DMS153 treated with DMSO at 0.1 percent for 48 hours (cell line): ENCODE measurements around the gene TMEM52B.
A peak's percentile ranks its signal among the peaks of the same experiment; 100 is the strongest.
"Not testable (repeated sequence)": the region's sequence is repeated elsewhere in the genome, so short reads cannot be mapped to it uniquely, and the experiment has no call there.

Experiments
- DNase-seq: peaks from one replicate; lab custom pipeline; 2025; ENCODE audit not compliant: unreplicated experiment; lab: John Stamatoyannopoulos, UW

The TMEM52B gene

DNA sequence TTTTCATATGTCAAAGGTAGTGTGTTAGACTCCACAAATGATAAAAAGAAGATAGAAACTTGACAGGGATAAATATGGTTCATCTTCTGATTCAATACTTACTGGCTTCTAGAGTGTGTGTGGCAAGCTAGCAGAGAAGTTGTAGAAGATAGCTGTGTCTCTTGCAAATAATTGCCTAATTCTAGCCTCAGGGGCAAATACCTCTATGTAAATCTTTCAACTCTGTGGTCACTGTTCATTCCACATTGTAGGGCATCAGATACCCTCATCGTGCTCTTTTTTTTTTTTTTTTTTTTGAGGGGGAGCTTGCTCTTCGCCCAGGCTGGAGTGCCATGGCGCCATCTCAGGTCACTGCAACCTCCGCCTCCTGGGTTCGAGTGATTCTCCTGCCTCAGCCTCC lies 8.6 kb upstream of the TMEM52B start:
- DNase-seq = no peak

DNA sequence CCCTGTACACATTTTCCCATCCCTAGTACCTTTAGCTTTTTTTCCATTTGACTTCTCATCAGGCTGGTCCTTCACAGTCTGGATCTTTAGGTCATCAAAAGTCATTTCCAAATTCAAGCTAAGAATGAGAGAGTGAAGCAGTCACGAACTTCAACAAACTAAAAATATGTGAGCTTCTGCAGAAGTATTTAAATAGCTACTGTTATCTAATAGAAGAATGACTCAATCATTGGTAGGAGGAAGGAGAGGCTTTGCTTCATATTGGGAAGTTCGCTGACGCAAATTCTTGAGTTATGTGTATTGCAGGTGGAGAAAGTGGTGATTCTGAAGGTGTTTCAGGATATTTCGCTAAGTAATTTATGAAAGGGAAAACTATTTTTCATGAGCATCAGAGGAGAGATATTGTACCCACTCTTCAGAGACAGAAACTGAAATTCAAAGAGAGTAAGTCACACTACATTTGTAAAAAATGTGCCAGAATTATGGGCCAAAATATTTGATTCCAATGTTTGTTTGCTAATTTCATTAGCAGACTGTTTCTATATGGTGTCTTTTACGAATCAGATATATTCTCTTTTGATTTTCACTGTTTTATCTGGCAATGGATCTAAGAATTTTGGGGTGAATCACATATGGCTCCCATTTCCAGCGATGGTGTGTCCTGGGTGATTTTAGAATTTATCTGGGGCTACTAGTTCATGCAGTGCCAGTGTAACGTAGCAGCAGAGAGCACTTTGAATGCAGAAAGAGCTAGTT lies 6.7 kb upstream of the TMEM52B start, which contains the start of gene OLR1:
Gene OLR1 (minus strand): TSS at position 160 of the 756 bp plus-strand sequence. CDS start 55 bp downstream, at position 105.
- DNase-seq = no peak

DNA sequence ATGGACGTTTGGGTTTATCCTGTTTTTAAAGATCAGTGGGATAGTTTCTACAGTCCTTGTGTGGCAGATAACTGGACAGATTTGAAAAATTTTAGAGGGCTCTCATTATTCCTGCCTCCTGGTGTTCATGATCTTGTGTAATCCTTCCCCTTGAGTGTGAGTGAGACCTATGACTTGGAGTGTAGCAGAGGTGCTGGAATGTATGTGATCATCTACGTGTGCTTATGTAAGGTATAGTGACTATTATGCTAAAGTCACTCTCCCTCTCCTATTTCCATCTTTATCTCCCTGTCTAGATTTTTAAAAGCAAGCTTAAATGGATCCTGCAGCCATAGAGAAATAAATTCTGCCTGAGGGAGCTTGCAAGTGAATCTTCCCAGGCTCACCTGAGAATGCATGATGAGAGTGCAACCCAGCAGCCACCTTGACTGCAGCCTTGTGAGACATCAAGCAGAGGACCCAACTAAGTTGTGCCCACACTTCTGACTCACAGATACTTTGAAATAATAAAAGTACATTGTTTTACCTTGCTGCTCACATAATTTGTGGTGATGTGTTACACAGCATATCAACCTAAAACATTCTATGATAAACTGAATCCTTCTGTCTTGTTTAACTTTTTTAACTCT lies 3.7 kb upstream of the TMEM52B start:
- DNase-seq = no peak

DNA sequence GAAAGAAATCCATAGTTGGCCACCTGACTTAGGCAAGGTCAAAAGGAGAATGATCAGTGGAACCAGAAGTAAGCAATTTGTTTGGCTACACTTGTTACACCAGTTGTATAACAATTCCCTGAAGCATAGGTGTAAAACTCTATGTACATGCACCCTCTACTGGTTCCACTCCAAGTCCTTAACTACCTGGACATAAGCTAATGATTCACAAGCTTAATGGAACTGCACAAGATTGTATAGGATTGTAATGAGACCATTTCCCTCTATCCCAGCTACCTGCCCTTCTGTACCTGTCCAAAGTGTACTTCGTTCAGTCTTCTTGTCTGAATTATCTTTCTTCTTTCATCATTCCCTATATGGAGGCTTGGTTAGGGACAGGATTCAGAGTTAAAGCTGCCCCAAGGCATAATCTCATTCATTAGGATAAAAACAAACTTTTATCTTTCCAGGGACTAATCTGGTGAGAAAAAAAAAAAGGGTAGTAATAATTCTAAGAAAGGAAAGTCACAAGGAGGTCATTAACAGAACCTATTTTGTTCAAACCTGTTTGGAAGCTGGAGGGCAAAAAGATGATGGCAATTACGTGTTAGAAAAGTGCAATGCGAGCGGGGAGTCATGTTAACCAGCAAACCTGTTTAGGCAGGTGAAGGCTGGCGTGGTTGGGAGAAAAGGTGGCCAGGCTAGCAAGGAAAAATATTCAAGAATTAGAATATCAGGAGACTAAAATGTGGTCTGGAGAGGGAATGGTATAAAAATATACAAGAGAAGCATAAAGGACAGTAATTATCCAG lies 2.8 kb upstream of the TMEM52B start:
- no peak for DNase-seq

DNA sequence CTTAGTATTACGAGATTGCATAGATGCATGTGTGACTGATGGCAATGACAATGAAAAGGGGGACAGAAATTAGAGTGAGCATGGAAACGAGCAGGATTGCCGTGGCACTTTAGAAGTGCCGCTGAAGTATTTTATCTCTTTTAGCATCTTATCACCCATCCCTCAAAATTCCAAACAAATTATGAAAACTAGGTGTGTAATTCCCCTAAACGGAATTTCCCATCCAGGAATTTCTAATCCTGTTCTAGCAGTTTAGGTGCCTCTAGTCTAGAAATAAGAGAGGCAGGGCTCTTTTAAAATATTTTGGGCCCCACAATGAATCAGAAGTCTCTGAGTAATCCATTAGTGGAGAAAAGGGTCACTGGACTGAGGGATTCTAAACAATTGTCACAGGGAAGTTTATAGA lies 947 bp downstream of the TMEM52B start:
- DNase-seq = no peak

DNA sequence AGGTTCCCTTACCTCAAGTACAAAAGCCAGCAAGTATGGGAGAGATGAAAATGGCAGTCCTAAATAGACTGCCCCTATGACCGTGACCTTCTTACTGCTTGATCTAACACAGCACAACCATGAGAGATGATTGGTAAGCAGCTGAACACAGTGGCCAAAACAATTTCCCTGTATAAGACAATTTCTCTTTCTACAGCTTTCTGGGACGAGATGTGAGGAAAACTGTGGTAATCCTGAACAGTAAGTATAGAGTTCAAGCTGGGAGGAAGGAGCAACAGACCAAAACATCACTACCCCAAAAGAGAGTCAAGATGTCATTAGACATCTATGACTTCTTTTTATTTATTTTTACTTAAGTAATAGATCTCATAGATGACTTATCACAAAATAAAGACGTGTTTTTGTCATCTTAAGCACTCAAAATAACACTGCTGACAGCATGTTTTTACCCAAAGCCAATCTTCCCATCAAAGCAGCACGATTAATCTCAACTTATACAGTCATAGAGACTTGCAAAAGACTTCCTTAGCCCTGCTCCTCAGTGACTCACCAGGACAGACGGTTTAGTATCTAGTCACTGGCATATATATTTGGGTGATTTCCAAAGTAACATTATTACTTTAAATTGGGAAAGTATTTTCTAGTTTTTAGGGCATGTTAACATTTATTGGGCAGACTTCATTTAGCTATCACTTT lies 3.7 kb downstream of the TMEM52B start:
- DNase-seq = no peak

DNA sequence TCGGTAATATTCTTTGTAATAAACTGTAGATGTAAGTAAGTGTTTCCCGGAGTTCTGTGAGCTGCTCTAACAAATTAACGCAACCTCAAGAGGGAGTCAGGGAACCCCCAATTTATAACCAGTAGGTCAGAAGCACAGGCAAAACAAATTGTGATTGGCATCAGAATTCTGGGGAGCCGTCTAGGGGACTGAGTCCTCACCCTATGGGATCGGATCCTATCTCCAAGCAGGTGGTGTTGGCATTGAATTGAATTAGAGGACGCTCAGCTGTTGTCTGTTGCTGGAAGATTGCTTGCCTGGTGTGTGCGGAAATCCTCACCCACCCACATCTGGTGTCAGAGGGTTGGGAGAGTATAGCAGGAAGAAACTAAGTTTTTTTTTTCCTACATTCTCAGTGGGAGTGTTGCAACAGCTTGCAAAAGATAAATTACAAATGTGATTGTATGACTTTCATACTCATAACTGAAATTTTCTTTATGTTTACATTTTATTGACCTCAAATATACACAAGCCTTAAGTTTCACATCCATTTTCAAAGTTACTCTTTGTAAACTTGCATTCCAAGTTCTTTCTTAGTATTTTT lies 5.5 kb downstream of the TMEM52B start:
- DNase-seq = no peak

DNA sequence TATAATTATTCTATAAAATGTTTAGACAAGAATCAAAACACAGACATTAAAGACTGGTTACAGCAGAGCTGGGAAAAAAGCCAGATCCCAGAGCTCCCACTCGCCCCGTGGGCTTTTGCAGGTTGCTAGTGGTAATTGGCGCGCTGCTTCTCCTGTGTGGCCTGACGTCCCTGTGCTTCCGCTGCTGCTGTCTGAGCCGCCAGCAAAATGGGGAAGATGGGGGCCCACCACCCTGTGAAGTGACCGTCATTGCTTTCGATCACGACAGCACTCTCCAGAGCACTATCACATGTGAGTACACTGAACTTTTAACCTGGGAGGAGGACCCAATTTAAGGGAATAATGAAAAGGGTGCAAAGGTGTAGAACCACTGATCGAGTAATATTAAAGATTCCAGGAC lies 7.5 kb downstream of the TMEM52B start:
- DNase-seq = no peak

DNA sequence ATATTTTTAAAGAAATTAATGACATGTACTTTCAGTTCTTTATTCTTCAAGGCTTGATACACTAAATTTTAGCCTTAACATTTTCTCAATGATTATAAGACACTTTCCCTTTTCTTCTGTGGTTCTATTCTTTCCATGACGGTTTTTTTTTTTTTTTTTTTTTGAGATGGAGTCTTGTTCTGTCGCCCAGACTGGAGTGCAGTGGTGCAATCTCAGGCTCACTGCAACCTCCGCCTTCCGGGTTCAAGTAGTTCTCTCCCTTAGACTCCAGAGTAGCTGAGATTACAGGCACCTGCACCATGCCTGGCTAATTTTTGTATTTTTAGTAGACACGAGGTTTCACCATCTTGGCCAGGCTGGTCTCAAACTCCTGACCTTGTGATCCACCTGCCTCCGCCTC lies 8.1 kb downstream of the TMEM52B start:
- DNase-seq = not testable (repeated sequence)

DNA sequence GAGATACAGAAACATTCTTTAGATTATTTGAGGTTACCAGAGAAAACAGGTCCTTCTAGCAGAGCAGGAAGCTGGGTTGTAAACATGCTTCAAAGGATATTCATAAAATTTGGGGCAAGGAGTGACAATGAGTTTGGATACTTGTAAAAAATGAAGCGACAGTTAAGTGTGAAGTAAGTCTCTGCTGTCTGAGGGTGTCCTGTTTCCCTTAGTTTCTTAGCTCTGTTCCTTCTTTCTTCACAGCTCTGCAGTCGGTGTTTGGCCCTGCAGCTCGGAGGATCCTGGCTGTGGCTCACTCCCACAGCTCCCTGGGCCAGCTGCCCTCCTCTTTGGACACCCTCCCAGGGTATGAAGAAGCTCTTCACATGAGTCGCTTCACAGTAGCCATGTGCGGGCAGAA lies 10.8 kb downstream of the TMEM52B start:
- DNase-seq = no peak

DNA sequence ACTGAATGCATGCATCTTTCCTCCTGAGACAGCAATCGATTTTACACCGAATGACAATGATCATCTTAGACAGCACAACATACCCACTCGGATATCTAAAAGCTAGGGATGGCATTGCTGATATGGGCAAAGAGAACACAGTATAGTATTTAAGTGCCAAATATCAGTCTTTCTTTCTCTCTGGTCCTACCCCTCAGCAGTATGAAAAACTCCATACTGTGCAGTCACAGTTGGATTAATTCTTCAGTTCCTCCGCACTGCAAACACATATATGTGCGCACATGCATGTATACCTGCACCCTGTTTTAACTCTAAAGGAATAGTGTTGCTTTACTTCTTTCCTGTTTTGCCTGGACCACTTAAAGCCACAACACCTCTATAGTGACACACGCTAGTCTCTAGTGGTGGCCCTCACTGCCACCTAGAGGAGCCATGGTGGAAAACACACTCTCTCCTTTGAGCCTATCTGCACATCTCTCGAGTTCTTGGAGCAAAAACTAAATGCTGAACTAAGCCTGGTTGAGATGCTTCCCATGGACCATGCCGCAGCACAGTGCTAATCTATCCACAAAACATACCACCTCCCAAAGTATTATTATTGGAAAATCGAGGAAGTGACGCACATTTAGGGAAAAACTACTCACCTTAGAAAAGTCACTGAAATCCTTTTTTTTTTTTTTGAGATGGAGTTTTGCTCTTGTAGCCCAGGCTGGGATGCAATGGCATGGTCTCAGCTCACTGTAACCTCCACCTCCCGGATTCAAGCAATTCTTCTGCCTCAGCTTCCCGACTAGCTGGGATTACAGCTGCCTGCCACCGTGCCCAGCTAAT lies 11.9 kb downstream of the TMEM52B start:
- DNase-seq = peak; percentile 9

DNA sequence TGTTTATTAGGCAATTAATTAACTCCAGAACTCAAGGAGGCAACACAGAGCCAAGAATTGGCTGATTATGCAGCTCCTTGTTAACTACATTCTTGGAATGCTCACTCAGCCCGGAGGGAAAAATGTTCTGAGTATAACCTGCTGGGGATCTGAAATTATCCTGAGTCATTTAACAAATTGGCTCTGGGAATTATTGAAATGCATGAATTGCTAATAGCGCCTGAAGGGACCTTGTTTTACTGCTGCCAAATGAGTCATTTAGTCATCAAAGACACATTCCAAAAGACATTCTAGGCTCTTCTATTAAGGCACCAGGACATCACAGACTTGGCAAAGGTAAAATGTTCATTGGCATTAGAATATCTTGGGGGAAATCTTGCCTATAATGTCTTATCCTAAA lies 13.0 kb downstream of the TMEM52B start:
- DNase-seq = no peak

DNA sequence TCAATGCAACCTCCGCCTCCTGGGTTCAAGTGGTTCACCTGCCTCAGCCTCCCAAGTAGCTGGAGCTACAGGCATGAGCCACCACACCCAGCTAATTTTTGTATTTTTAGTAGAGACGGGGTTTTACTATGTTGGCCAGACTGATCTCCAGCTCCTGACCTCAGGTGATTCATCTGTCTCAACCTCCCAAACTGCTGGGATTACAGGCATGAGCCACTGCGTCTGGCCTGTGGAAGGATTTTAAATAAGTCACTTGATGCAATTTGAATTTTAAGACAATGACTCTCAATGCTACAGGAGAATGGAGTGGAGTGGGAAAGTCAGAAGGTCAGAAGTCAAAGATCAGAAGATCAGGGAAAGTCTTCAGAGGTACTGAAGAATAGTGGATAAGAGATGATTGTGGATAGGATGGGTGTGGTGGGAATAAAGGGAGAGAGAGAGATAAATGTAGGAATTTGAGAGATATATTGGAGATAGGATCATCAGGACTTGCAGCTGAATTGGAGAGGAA lies 15.4 kb downstream of the TMEM52B start:
- DNase-seq = no peak

DNA sequence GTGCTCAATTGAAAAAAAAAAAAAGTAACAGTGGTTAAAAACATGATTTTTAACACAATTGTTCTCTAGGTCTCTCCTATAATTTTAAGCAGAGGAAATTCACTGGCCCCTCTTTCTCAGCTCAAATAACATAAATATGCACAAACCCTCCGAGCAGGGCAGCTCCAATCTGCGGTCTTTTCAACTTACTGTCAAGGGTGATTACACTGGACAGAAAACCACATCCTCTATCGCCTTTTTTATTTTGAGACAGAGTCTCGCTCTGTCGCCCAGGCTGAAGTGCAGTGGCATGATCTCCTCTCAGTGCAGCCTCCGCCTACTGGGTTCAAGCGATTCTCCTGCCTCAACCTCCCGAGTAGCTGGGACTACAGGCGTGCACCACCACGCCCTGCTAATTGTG lies 17.4 kb downstream of the TMEM52B start:
- DNase-seq = no peak

DNA sequence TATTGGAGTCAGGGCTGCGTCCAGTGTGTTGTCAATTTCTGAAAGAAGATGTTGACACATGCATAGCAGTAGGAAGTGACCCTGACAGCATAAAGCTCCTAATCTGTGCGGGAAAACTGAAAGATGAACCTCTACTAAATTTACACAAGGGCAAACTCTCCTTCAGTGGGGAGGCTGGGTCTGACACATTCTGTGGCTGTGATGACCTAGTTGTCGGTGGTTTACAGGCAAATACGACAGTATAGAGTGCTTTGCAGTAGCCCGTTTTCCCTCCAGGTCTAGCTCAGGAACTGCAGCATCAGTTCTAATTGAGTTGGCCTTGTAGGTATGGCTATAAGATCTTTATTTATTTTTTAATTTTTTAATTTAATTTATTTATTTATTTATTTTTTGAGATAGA lies 19.0 kb downstream of the TMEM52B start:
- no peak for DNase-seq

DNA sequence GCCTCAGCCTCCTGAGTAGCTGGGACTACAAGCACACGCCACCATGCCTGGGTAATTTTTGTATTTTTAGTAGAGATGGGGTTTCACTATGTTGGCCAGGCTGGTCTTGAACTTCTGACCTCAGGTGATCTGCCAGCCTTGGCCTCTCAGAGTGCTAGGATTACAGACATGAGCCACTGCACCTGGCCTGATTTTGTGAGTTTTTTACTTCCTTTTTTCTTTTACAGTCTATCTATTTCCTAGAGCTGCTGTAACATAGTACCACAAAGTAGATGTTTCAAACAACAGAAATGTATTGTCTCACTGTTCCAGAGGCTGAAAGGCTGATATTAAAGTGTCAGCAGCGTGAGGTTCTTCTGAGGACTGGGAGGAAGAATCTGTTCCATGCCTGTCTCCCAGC lies 25.7 kb downstream of the TMEM52B start:
- not testable (repeated sequence) for DNase-seq

DNA sequence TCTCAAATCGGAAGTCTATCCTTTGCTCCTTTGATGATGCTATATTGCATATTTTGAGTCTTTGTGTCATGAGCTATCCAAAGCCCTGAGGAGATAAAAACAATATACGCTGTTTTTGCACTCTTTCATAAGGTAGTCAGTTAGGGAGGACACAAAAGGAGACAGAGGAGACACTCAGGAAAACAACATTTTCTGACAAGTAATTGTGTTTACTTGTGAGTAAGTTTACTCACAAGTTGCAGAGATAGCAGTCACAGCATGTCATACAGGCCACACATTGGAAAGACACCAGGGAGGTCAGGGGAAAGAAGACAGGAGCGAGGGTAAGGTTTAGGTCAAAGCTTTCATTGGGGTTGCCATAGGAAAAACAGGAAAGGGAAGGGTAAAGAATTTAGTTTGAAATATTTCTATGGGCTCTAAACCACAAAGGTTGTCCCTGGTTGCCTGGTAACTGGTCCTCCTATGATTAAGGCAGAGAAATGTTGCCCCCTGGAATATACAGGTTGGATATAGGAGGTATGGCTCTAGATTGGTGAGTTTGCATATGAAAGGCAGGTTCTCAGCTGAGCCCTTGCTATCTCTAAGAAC lies 26.5 kb downstream of the TMEM52B start:
- no peak for DNase-seq

DNA sequence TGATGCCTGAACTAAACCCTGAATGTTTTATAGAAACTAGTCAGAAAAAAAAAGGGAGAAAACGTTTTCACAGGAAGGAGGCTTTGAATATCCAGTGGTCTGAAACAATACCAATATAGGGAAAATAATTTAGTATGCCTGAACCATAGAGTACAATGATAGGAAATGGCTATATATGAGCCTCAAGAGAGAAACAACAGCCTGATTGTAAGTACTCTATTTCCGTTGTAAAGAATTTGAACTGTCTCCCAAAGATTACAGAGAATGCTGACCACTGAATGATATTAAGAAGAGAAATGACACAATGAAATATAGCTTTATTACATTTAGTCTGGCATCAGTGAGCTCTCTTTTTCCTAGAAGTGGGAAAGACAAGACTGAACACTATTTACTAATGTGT lies 28.3 kb downstream of the TMEM52B start:
- DNase-seq = no peak

DNA sequence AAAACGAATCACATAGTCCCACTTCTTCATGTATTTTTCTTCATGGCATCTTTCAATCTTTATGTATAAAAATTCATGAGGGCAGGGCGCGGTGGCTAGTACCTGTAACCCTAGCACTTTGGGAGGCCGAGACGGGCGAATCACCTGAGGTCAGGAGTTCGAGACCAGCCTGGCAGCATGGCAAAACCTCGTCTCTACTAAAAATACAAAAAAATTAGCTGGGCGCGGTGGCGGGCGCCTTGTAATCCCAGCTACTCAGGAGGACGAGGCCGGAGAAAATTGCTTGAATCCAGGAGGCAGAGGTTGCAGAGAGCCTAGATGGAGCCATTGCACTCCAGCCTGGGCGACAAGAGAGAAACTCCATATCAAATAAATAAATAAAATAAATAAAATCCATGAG lies 31.4 kb downstream of the TMEM52B start:
- no peak for DNase-seq
